HepG2 (cell line): ENCODE data around the gene TBX6. TPM values are rescaled to one million over a fixed set of nuclear protein-coding genes. Genes with fewer than 3 reads are reported as not detected.

Source experiments
- ARID2 ChIP-seq: sonication (generic); formaldehyde crosslinking; IDR thresholded peaks from 2 replicates; pipeline ENCODE4 v1.8.1; 2022; ENCODE audit warnings: mild to moderate bottlenecking, missing genetic modification reagents, borderline replicate concordance
- BORCS8-MEF2B ChIP-seq: sonication (generic); formaldehyde crosslinking; IDR thresholded peaks from 2 replicates; pipeline ENCODE4 v1.8.0; 2022; ENCODE audit warnings: mild to moderate bottlenecking, missing genetic modification reagents
- LRRFIP1 ChIP-seq: sonication (generic); formaldehyde crosslinking; conservative IDR thresholded peaks from 2 replicates; pipeline ENCODE4 v1.4.0; 2020; ENCODE audit warnings: missing genetic modification reagents
- MTA3 ChIP-seq: sonication (generic); formaldehyde crosslinking; IDR thresholded peaks from 2 replicates; pipeline ENCODE4 v1.4.0; 2020; ENCODE audit warnings: missing genetic modification reagents
- MYPOP ChIP-seq: sonication (generic); formaldehyde crosslinking; IDR thresholded peaks from 2 replicates; pipeline ENCODE4 v1.8.1; 2023; ENCODE audit warnings: mild to moderate bottlenecking, moderate library complexity, missing genetic modification reagents
- PRPF4 ChIP-seq: fragments of 200-400 bp; formaldehyde crosslinking; IDR thresholded peaks from 2 replicates; pipeline ENCODE4 v1.6.1; 2016; ENCODE audit warnings: low read length, low read depth; ENCODE audit not compliant: poor library complexity, severe bottlenecking
- SIX4 ChIP-seq: sonication (generic); formaldehyde crosslinking; IDR thresholded peaks from 2 replicates; pipeline ENCODE4 v1.4.0; 2020; ENCODE audit warnings: missing genetic modification reagents
- SKI ChIP-seq: fragments of 450-650 bp; IDR thresholded peaks from one replicate; pipeline ENCODE4 v1.6.1; 2018; ENCODE audit warnings: mild to moderate bottlenecking; ENCODE audit not compliant: partially characterized antibody
- SRY ChIP-seq: sonication (generic); formaldehyde crosslinking; IDR thresholded peaks from 2 replicates; pipeline ENCODE4 v1.8.0; 2022; ENCODE audit warnings: mild to moderate bottlenecking, missing genetic modification reagents
- THAP8 ChIP-seq: sonication (generic); formaldehyde crosslinking; IDR thresholded peaks from 2 replicates; pipeline ENCODE4 v1.5.1; 2020; ENCODE audit warnings: missing genetic modification reagents, mild to moderate bottlenecking, borderline replicate concordance
- ZMYM2 ChIP-seq: sonication (generic); formaldehyde crosslinking; IDR thresholded peaks from 2 replicates; pipeline ENCODE4 v1.8.0; 2022; ENCODE audit warnings: mild to moderate bottlenecking, missing genetic modification reagents
- ZNF10 ChIP-seq: sonication (generic); formaldehyde crosslinking; IDR thresholded peaks from 2 replicates; pipeline ENCODE4 v1.4.0; 2020; ENCODE audit warnings: mild to moderate bottlenecking, low read depth, missing genetic modification reagents, borderline replicate concordance
- ZNF609 ChIP-seq: sonication (generic); formaldehyde crosslinking; IDR thresholded peaks from 2 replicates; pipeline ENCODE4 v1.4.0; 2020; ENCODE audit warnings: mild to moderate bottlenecking, missing genetic modification reagents, borderline replicate concordance
- ZNF777 ChIP-seq: sonication (generic); formaldehyde crosslinking; IDR thresholded peaks from 2 replicates; pipeline ENCODE4 v1.4.0; 2020; ENCODE audit warnings: missing genetic modification reagents
- ZSCAN20 ChIP-seq: sonication (generic); formaldehyde crosslinking; IDR thresholded peaks from 2 replicates; pipeline ENCODE4 v1.4.0; 2020; ENCODE audit warnings: missing genetic modification reagents, mild to moderate bottlenecking, borderline replicate concordance
- polyA plus RNA-seq, 8 experiments: library from polyadenylated mRNA; depleted of rRNA in 3 of 8; stranded (reverse) in 7 of 8; unstranded in 1 of 8; fragments of >200 nt; fragmentation: Illumina TruSeq in 4 of 8; extraction: Trizol in 4 of 8; gene quantifications; 2 replicates each; pipeline versions ENCODE4 v1.2.1 to v1.2.3, GENCODE V29; 2011 to 2016; ENCODE audit warnings: low read depth in 4 of 8, missing spikeins in 1 of 8, mixed read lengths in 1 of 8; ENCODE audit not compliant: insufficient read depth in 1 of 8
- total RNA-seq, 5 experiments: library from RNA; depleted of rRNA; stranded (reverse); fragments of >200 nt; fragmentation: Illumina TruSeq; extraction: Trizol; gene quantifications; 2 replicates each; pipeline ENCODE4 v1.2.3, GENCODE V29; 2016; ENCODE audit warnings: low read depth in 1 of 5

TBX6 gene
- total and polyA plus RNA-seq, 2 of the 13 experiments (the other 11 are each of a cell fraction or from before 2014, with no cell fraction given), result 0.24 to 0.42 TPM

GRCh38 chr16:30065943-30066760 is 25.6 kb downstream of the TBX6 start (continued):
- TF ChIP-seq THAP8 (CRISPR knock-in tag), result peak; percentile 48; the same call in 1 of the 2 replicates
- TF ChIP-seq ZNF777 (CRISPR knock-in tag), result no peak; the same call in 1 of the 2 replicates
- TF ChIP-seq MYPOP (CRISPR knock-in tag), result no peak; the same call in 1 of the 2 replicates
- peak; percentile 14; the same call in 1 of the 2 replicates for TF ChIP-seq BORCS8-MEF2B (CRISPR knock-in tag)
- TF ChIP-seq ARID2 (CRISPR knock-in tag), result no peak
- TF ChIP-seq SKI, result no peak
- TF ChIP-seq SIX4 (CRISPR knock-in tag), result no peak
- no peak for TF ChIP-seq ZNF609 (CRISPR knock-in tag)
- no peak for TF ChIP-seq ZMYM2 (CRISPR knock-in tag)
- TF ChIP-seq PRPF4, result no peak
- no peak for TF ChIP-seq ZNF10 (CRISPR knock-in tag)
- TF ChIP-seq LRRFIP1, result no peak
- no peak for TF ChIP-seq ZSCAN20 (CRISPR knock-in tag)
- no peak for TF ChIP-seq MTA3
- 0 out of 2 replicates have a peak, but pooled peaks have one; percentile 52 for TF ChIP-seq SRY (CRISPR knock-in tag)
